CD4-positive, alpha-beta T cell treated with Interleukin-4 for 4 hours (primary cell): ENCODE results near the gene R3HCC1L.

Experiments
- DNase-seq: peaks from one replicate; pipeline ENCODE4 v3.0.0-alpha.2; 2020

Gene R3HCC1L

GRCh38 chr10:98238391-98238790 is 103.9 kb downstream of the R3HCC1L start:
- DNase-seq = no peak

- no peak for DNase-seq
Observed at GRCh38 chr10:98240524-98240923, 106.1 kb downstream of the R3HCC1L start.

- DNase-seq = no peak
Observed at GRCh38 chr10:98242823-98243222, 108.4 kb downstream of the R3HCC1L start.

DNA sequence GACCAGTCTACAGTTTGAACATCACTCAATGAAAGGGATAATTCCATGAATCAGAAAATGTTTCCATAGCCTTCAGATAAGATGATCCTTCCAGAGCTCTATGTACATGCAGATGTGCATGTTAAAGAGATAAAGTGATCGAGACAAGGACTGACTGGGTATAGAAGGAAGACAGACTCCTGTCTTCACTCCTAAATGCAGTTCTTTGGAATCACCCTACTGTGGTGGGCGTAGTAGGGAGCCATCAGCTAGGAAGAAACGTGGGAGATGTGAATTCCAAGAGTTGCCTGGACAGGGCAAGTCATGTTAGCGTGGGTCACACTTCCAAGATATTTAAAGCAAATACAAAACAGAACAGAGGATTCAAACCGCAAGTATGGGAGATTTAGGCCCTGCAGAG is 109.7 kb downstream of the R3HCC1L start:
- no peak for DNase-seq

GRCh38 chr10:98244586-98244985 is 110.1 kb downstream of the R3HCC1L start:
- no peak for DNase-seq

DNA sequence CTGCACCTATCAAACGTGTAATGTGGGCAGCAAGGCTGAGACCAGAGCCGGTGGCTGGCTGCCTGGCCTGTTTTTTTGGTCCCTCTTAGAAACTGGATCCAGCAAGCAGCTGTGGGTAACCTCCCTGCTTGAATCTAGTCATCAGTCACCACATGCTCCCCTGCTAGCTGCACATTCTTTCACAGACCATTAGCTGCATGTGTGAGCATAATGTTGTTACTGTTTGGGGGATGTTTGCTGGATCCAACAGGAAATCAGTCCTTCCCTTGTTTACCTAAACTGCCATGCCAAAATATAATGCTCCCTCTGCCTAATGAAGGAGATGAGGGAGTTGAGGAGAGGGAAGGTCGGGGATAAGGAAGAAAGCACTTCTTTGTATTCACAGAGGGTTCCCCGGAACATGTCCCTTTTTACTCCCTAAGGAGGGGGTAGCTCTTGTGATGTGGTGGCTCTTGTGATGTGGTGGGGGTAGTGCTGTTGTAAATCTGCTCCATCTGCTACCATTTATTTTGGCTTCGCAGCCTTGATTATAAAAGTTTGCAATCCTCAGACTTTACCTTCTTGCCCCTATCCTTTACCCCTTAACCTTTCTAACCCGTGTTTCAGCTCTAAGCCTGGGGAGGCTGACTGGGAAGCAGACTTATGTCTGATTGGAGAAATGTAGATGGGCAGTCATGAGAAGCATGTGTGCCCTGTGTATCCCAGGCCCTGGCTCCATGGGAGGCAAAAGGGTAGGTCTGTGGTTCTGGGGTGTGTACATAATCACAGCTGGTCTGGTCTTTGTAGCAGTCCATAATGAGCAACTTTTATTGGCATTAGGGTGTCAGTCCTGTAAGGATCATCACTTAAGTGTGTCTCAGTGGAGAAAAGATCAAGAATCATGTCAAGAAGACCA is 112.7 kb downstream of the R3HCC1L start:
- no peak for DNase-seq

DNA sequence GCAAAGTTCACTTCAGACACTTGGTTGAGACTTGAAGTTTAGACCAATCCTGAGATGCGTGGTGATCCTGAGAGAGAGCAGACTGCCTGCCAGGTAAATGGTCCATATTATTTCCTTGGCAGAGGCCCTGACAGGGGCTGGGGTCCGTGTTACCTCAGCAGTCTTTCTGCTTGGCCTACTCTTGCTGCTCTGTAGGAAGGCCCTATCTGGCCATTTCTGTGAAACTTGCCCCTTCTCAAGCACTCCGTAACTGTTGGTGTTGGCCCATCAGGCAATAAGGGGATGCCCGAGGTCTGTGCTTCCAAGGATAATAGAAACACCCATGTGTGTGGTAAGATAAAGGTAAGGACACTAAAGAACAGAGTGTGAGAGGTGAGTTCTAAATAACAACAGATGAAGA is 113.6 kb downstream of the R3HCC1L start:
- DNase-seq = no peak

- no peak for DNase-seq
Observed at GRCh38 chr10:98249134-98249533, 114.7 kb downstream of the R3HCC1L start.

DNA sequence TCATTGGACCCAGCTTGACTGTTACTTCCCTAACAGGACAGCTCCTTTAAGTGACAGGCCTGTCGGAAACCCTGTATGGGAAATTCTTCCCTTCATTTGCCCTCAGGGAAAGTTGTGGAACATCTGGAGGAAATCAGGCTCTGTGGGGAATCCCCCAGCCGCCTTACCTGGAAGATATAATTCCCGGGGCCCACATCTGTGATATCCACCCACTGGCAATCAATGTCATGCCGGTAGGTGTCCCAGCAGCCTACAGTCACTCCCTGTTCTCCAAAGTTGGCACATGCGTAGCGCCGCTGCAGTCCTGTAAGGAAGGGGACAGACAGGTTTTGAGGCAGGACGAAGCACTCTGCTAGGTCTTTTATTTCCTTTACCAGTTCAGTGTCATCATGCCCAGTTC is 116.9 kb downstream of the R3HCC1L start:
- no peak for DNase-seq

DNA sequence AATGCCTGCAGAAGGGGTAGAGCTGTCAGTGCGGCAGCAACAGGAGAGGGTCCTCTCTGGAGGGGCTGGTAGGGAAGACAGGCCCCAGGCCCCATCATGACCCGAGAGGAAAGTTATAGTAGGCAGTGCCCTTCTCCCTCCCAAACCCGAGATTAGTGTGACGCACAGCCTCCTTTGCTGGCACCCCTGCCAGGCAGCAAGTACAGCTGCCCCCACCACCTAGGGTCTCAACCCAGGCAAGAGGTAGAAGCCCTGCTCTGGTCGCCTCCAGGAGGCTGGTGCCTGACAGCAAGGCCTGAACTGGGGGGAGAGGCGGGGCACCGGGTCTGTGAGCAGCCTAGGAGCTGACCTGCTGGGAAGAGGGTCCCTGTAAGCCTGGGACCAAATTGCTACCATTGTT is 118.0 kb downstream of the R3HCC1L start:
- DNase-seq = no peak

DNA sequence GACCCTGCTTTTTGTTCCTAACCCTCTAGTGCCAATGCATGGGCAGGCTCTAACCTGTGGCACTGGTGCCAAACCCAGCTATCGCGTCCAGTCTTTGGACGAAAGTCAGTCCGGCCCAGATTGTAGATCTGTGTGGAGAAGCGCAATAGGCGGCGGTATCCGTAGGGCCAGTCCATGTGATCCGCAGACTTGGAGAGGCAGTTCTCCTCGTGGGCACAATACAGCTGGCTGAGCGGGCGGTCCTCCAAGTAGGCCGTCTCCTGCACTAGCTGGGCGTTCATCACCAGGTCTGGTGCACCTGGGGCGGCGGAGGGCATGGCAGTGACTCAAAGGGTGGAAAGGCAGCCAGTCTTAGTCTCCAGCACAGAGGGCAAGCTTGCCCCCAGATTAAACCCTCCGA is 119.0 kb downstream of the R3HCC1L start:
- no peak for DNase-seq

DNA sequence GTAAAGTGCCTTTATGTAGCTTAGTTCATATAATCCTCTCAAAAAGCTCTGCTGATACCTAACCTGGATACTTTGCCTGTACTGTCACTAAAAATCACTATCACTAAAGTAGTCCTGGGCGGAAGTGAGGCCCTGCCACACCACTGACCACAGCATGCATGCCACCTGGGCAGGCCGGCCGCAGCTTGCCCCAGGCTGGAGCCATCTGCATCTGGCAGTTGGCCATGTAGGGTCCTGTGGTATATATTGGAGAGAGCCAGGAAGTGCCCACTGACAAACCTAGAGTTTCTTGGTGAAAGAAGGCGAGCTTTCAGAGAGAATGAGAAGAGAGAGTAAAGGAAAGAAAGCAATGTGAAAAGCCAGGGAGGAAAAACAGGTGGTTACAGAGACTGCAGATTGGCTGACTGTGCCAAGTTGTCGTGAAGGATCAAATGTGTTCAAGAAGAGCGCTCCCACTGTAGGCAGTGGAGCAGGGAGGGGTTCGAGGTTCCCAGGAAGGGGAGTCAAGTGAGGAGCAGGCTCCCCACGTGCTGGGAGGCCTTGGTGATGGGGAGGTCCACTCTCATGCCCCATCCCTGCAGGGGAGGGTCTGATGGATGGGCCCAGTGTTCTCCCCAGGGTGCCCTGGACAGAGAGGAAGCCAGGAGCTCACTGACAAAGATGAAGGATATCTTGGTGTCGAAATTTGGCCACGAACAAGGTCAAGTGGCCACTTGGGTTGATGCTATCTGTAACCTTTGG is 119.9 kb downstream of the R3HCC1L start:
- DNase-seq = no peak

GRCh38 chr10:98255146-98255877 is 120.9 kb downstream of the R3HCC1L start:
- DNase-seq = no peak

DNA sequence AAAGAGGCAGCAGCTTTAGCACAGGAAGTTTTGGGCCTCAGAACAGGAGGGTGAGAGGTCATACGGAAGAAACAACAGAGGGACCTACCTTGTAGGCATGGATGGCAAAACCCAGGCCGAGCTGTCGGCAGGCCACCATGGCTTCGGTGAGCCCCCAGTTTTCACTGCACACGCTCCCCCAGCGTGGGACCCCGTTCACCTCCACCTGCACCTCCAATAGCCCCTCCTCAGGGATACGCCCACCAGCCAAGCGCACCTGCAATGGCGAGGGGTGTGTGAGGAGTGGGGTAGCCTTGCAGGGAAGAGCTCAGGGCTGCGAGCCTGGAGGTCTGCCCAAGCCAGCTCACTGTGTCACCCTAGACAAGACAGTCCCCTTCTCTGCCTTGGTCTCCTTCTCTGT is 122.2 kb downstream of the R3HCC1L start:
- DNase-seq = no peak

DNA sequence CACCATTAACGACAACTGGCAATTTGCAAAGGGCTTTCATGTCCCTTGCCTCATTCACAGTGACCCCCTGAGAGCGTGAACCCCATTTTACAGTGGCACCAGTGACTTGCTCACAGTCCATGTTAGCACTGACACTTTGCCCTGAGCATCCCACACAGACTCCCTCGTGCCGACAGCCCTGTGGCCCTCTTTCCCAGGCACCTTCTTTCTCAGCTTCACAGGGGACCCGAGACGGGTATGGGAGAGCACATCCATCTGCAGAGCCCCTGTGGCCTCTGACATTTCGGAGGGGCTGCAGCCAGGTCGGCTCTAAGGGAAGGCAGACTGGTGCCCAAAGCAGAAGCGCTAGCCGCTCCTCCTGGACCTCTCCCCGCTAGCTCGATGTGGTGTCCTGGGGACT is 122.7 kb downstream of the R3HCC1L start:
- no peak for DNase-seq

DNA sequence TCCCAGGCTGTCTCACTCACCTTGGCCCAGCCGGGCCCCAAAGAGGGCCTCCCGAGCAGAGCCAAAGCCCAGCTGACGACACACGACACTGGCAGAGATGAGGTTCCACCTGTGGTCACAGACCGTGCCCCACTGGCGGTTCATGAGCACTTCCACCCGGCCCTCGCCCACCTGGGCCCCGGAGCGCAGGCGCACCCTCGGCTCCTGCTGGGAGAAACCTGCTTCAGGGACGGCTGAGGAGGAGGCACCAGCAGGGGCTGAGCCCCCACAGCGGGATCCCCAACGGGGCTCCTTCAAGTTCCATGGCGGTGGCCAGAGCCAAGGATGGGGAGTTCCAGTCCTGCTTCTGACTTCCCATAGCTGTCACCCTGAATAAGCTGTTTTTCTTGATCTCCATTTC is 123.5 kb downstream of the R3HCC1L start:
- DNase-seq = no peak

DNA sequence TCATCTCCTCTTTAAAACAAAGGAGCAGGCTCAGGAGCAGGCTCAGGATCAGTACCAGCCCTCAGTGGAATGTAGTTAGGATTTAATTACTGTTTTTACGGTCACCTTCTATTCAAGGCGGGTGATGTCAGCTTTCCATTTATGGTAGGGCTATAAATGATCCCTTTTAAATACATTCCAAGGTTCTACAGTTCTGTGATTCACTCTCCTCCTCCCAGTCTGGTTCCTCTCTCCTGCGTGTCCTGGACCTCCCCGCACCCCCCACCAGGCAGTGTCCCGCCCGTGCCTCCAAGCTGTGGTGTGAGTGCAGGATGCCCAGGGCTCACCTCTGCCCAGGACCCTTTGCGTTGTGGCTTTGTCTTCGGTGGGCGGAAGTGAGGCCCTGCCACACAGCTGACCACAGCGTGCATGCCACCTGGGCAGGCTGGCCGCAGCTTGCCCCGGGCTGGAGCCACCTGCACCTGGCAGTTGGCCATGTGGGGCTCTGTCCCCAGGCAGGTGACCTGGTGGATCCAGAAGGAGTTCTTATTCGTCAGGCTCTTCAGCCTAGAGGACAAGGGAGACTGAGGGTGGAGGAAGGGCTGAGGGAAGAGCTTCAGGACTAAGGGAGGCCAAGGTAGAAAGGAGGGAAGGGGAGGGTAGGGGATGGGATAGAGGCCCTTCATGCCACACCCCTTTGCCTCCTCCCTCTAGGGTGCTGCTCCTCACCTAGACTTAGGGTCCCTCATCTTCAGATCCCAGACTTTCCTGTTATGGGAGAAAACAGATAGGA is 124.4 kb downstream of the R3HCC1L start:
- DNase-seq = no peak

GRCh38 chr10:98259606-98260315 is 125.3 kb downstream of the R3HCC1L start:
- no peak for DNase-seq

- DNase-seq = no peak
Observed at GRCh38 chr10:98260350-98260749, 125.9 kb downstream of the R3HCC1L start.

GRCh38 chr10:98260752-98261151 is 126.3 kb downstream of the R3HCC1L start:
- DNase-seq = no peak

GRCh38 chr10:98261436-98262277 is 127.2 kb downstream of the R3HCC1L start:
- no peak for DNase-seq
